AG04450 (cell line): ENCODE results near the gene DNAAF2. TPM values are rescaled to one million over a fixed set of nuclear protein-coding genes. Genes with fewer than 3 reads are reported as not detected.
"Not testable (repeated sequence)": the region's sequence is repeated elsewhere in the genome, so short reads cannot be mapped to it uniquely, and the experiment has no call there.

Experiments
- CTCF ChIA-PET: fragments of 300-600, 350-600 bp; formaldehyde crosslinking; extraction: SDS; loops from one replicate; lab custom pipeline; 2022; ENCODE audit warnings: antibody characterized with exemption, inconsistent platforms; lab: Charles Lee
- POLR2A ChIA-PET: fragments of 350-600 bp; formaldehyde crosslinking; extraction: SDS; loops from one replicate; lab custom pipeline; 2021; ENCODE audit warnings: antibody characterized with exemption, inconsistent platforms; lab: Yijun Ruan, JAX
- DNase-seq: peaks from one replicate; pipeline ENCODE4 v3.0.0-alpha.2; 2011; ENCODE audit warnings: low read depth, low spot score
- H3K27ac ChIP-seq: one replicate; pipeline ENCODE4 v1.5.1; 2012; ENCODE audit warnings: low read depth, low read length, control low read depth
- H3K27me3 ChIP-seq: one replicate; pipeline ENCODE4 v1.6.0; 2012; ENCODE audit warnings: low read length; ENCODE audit not compliant: control insufficient read depth, insufficient read depth
- H3K4me3 ChIP-seq: 2 replicates; pipeline ENCODE4 v1.5.1; 2011; ENCODE audit warnings: mild to moderate bottlenecking, low read depth, low read length, control low read depth
- H3K9me3 ChIP-seq: 2 replicates; pipeline ENCODE4 v1.5.1; 2012; ENCODE audit warnings: low read length; ENCODE audit not compliant: control insufficient read depth, insufficient read depth
- polyA plus RNA-seq: library from polyadenylated mRNA; depleted of rRNA; stranded (reverse); fragments of >200 nt; gene quantifications from 2 replicates; pipeline ENCODE4 v1.2.3, GENCODE V29; 2011
- TF ChIP-seq, protein P1 (sequence below): IDR thresholded peaks from 2 replicates; pipeline ENCODE4 v1.5.1; 2011; ENCODE audit warnings: low read depth, low read length, control low read depth, inconsistent platforms

The DNAAF2 gene
- polyA plus RNA-seq, 1 experiment: 9.1 TPM

DNA sequence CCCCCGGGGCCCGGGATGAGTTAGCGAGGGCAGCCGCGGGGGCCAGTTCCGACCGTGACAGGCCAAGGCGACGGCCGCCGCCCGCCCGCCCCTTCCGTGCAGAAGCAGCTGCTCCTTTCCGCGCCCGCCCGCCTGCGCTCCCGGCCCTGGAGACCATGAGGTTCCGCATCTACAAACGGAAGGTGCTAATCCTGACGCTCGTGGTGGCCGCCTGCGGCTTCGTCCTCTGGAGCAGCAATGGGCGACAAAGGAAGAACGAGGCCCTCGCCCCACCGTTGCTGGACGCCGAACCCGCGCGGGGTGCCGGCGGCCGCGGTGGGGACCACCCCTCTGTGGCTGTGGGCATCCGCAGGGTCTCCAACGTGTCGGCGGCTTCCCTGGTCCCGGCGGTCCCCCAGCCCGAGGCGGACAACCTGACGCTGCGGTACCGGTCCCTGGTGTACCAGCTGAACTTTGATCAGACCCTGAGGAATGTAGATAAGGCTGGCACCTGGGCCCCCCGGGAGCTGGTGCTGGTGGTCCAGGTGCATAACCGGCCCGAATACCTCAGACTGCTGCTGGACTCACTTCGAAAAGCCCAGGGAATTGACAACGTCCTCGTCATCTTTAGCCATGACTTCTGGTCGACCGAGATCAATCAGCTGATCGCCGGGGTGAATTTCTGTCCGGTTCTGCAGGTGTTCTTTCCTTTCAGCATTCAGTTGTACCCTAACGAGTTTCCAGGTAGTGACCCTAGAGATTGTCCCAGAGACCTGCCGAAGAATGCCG lies 13.7 kb downstream of the DNAAF2 start:
- no peaks in the 10 kb centered on the region for H3K27me3 ChIP-seq
- TF ChIP-seq, protein P1, sequence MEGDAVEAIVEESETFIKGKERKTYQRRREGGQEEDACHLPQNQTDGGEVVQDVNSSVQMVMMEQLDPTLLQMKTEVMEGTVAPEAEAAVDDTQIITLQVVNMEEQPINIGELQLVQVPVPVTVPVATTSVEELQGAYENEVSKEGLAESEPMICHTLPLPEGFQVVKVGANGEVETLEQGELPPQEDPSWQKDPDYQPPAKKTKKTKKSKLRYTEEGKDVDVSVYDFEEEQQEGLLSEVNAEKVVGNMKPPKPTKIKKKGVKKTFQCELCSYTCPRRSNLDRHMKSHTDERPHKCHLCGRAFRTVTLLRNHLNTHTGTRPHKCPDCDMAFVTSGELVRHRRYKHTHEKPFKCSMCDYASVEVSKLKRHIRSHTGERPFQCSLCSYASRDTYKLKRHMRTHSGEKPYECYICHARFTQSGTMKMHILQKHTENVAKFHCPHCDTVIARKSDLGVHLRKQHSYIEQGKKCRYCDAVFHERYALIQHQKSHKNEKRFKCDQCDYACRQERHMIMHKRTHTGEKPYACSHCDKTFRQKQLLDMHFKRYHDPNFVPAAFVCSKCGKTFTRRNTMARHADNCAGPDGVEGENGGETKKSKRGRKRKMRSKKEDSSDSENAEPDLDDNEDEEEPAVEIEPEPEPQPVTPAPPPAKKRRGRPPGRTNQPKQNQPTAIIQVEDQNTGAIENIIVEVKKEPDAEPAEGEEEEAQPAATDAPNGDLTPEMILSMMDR: no peak
- no peak for DNase-seq
- H3K9me3 ChIP-seq: no peaks in the 10 kb centered on the region; the same call in 1 of the 2 replicates
- POLR2A ChIA-PET: interaction anchor here (1.1 to 2.5 kb wide), 8 partner anchors 13 to 441 kb away, joined by 3 to 26 read pairs (median 16); partner anchors contain the start of genes DNAAF2, KLHDC2, LRR1 and RPS29
- peak overlapping the region; percentile 95 for H3K27ac ChIP-seq
- H3K4me3 ChIP-seq: peak overlapping the region; percentile 93
- CTCF ChIA-PET: interaction anchor here (1.5 to 2.6 kb wide), 2 partner anchors 13 to 160 kb away, joined by 4 to 17 read pairs; partner anchors contain the start of gene DNAAF2

DNA sequence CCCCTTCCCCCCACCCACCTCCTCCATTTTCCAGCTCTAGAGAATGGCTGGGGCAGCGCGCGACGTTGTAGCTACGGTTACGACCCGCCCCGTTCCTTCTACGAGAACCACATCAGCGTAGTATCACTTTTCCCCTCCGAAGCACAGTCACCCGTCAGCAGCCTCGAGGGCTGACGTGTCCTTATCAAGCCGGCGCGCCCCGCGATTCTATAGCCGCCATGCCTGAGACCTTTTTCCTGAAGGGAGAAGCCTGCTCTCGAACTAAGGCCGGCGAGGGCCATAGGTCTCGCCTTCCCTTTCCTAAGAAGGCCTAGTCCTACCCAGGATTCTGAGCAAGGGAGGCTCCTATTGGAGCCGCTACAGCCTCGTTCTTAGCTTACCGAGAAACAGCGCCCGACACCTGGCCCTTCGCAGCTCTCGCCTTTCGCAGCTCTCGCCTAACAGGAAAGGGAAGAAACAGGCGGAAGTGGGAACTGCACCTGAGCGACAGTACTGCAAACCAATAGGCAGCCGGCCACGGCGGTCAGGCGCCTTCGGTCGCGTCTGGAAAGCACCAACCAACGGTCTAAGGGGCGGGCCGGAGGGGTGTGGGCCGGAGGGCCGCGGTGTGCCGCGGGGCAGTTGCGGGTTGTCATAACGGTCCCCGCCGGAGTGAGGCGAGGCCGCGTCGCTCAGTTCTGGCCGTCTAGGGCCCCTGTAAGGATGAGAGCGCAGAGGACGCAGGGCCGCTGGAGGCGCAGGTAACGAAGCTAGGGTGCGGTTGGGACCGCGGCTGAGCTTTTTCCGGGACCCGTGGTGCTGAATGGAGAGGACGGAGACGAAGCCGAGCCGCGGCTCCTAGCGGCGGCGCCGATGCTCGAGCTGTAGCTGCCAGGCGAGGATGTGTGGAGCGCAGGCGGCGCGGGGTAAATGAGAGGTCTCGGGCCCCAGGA lies 14.6 kb downstream of the DNAAF2 start, which contains the start of the genes MGAT2 and RPL36AL:
Gene MGAT2 (plus strand): TSS at position 618 of the 932 bp plus-strand sequence. CDS start 470 bp downstream, outside the sequence.
Gene RPL36AL (minus strand): TSS at position 445 of the 932 bp plus-strand sequence. CDS start 1,522 bp downstream, outside the sequence.
- H3K27me3 ChIP-seq: no peaks in the 10 kb centered on the region
- DNase-seq: peak; percentile 98
- TF ChIP-seq, protein P1: peak; percentile 53
- H3K4me3 ChIP-seq: peak within 1 kb of the TSS; percentile 93
- POLR2A ChIA-PET: interaction anchor here (0.6 to 2.5 kb wide), 16 partner anchors 8 to 442 kb away, joined by 3 to 26 read pairs (median 6); partner anchors contain the start of genes DNAAF2, KLHDC2, LRR1 and NEMF
- H3K9me3 ChIP-seq: no peaks in the 10 kb centered on the region; the same call in 1 of the 2 replicates
- CTCF ChIA-PET: interaction anchor here (0.8 to 2.6 kb wide), 4 partner anchors 14 to 159 kb away, joined by 3 to 17 read pairs (median 6); partner anchors contain the start of gene DNAAF2
- peak within 1 kb of the TSS; percentile 95 for H3K27ac ChIP-seq

DNA sequence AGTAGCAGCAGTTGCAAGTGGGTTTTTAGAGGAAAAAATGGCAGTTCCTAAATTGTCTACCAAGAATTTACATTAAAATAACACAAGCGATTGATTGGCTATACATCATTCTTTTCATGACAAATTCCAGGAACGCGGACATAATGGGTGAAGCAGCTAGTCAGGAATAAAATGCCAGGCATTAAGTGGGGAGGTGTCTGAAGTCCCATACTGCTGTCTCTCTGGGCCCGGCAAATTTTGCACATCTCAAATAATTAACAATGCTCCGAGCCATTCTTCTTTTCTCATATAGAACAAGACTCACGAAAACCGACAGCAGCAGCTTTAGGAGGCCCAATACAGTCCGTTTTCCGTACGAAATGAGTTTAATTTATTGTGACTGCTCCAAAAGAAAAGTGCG lies 15.3 kb downstream of the DNAAF2 start:
- POLR2A ChIA-PET: interaction anchor here (0.6 to 2.5 kb wide), 13 partner anchors 8 to 266 kb away, joined by 3 to 26 read pairs (median 6); partner anchors contain the start of genes DNAAF2, KLHDC2, LRR1 and NEMF
- H3K9me3 ChIP-seq: no peaks in the 10 kb centered on the region; the same call in 1 of the 2 replicates
- H3K4me3 ChIP-seq: peak overlapping the region; percentile 93
- TF ChIP-seq, protein P1: no peak
- H3K27ac ChIP-seq: peak overlapping the region; percentile 95
- no peak for DNase-seq
- CTCF ChIA-PET: interaction anchor here (1.3 to 2.6 kb wide), 3 partner anchors 15 to 158 kb away, joined by 4 to 17 read pairs (median 9); partner anchors contain the start of gene DNAAF2
- no peaks in the 10 kb centered on the region for H3K27me3 ChIP-seq

DNA sequence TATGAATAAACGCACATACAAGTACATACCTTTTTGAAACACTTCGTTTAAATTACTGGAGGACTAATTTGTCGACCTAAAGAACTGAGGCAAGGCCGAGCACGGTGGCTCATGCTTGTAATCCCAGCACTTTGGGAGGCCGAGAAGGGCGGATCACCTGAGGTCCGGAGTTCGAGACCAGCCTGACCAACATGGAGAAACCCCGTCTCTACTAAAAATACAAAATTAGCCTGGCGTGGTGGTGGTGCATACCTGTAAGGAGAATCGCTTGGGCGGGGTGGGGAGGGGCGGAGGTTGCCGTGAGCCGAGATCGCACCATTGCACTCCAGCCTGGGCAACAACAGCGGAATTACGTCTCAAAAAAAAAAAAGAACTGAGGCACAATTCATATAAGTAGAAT lies 15.8 kb downstream of the DNAAF2 start:
- not testable (repeated sequence) for H3K27me3 ChIP-seq, DNase-seq, H3K9me3 ChIP-seq, H3K27ac ChIP-seq
- peak overlapping the region; percentile 93 for H3K4me3 ChIP-seq
- CTCF ChIA-PET: interaction anchor here (2.6 kb wide), 1 partner anchor 15 kb away, joined by 17 read pairs; the partner anchor contains the start of gene DNAAF2
- POLR2A ChIA-PET: interaction anchor here (1.0 to 2.3 kb wide), 2 partner anchors 13 to 20 kb away, joined by 4 to 26 read pairs; partner anchors contain the start of gene LRR1
